ENCODE data around the gene FOCAD. TPM values are rescaled to one million over a fixed set of nuclear protein-coding genes. Genes with fewer than 3 reads are reported as not detected.

Gene FOCAD
- polyA plus RNA-seq, 10 donors: 14.8 to 21.1 (median 17.6) TPM

DNA sequence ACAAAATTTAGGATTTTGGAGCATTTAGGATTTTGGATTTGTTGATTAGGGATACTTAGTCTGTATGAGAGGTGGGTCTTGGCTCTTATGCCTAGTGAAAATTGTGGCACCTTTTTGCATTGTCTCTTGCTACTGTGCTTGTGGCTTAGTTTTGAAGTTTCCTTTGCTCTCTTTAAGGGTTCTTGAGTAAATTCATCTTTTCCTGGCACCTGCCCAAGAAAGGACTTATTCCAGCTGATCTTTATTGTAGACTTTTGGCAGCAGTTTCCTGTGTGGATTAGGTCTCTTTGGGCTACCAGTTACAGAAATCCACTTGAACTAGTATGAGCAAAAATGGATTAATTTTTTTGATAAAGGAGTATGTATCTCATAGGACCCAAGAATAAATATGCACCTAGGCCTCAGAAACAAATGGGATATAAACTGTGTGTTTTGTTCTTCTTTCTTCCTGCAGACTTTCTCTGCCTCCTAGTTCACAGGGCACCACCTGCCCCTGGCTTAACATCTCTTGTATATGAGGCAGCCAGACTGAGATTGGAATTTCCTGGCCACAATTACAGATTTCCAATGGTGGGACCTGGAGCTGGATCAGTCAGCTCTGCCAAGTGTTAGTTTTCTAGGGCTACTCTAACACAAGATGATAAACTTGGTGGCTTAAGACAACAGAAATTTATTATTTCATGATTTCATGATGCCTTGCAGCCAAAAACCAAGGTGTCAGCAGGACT lies 44.6 kb downstream of the FOCAD start:
- peak in 2 of 3 donors; percentile 10 to 21 for DNase-seq

- peak in 1 of 3 donors; percentile 11 for DNase-seq
Observed at GRCh38 chr9:20729523-20729922, 45.5 kb downstream of the FOCAD start.

- peak in 1 of 3 donors; percentile 7 for DNase-seq
Observed at GRCh38 chr9:20732118-20732517, 48.1 kb downstream of the FOCAD start.

DNA sequence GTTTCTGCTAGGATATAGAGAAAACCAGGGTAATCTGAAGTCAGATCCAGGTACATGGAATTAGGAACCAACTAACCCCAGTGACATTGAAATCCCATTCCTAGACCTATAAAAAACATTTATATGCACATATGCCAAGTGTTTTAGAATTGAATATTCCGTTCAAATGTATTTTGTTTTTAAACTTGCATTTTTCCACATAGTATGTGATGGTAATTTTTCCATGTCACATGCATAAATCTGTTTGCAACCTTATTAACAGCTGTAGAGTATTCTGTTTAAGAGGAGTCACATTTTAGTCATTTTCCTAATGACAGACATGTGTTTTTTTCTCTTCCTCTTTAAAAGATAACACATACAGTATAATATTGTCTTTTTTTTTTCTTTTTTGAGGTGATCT lies 50.2 kb downstream of the FOCAD start:
- DNase-seq: no peak

DNA sequence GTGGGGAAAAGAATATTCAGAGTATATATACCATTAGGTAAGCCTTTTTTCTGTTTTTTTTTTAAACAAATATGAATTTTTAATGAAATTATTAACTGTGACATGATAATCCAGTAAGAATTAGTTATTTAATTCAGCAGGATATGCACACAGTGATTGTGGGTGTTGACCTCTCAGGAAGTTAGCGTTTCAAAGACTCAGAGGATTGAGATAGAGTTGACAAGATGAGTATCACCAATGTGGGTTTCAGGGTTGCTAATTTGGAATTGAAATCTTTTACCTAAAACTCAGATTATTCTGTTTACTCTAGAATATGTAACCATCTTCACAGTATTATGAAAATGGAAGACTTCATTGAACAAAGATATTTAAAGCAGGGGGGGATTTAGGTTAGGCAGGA lies 56.2 kb downstream of the FOCAD start:
- DNase-seq: no peak

- no peak for DNase-seq
Observed at GRCh38 chr9:20740929-20741582, 57.0 kb downstream of the FOCAD start.

- no peak for DNase-seq
Observed at GRCh38 chr9:20742833-20743232, 58.8 kb downstream of the FOCAD start.

- peak in 2 of 3 donors; percentile 7 to 23 for DNase-seq
Observed at GRCh38 chr9:20744036-20744630, 60.1 kb downstream of the FOCAD start.

DNA sequence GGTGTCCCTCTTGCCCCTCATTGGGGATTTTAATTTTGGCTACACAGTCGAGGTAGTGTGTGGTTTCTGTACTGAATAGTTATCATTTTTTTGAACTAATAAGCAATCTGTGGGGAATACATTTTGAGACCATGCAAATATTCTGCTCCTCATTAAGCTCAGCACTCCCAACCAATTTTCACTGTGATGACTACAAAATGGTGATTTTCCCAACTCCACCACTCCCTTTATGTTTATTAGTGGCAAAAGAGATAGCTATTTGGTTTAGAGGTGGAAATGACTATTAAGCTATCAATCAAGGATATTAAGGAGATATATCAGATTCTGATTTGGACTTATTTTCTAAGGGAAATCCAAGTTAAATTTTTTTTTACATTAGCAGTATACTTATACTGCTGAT lies 62.9 kb downstream of the FOCAD start:
- no peak for DNase-seq

DNA sequence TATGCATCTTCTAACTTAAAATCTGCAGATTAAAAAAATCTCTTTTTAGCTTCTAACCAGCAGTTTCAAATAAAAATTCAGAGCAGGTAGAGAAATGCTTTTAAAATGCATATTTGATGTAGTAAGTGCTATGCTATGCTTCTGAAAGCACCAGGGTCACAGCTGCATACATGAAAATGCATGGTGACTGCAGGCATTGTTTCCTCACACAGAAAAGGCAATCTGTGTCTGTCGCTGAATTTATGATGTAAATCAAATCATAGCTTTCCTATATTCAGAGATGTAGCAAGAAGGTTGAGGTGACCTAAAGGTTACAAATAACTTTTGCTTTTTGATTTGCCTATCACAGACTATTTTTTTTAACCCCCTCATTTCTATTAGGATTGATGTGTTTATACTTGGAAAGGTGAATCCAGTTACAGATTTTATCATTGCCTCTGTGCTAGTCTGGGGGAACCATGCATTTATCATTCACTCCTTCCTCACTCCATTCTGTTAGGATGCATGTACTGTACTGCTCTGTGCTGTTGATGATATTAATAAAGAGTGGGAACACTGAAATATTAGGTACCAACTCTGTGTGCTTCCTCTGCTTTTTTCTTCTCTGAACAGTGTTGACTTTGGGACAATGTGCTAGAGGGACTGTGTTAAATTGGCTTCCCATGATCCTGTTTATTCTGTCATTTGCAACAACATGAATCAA lies 65.6 kb downstream of the FOCAD start:
- no peak for DNase-seq

DNA sequence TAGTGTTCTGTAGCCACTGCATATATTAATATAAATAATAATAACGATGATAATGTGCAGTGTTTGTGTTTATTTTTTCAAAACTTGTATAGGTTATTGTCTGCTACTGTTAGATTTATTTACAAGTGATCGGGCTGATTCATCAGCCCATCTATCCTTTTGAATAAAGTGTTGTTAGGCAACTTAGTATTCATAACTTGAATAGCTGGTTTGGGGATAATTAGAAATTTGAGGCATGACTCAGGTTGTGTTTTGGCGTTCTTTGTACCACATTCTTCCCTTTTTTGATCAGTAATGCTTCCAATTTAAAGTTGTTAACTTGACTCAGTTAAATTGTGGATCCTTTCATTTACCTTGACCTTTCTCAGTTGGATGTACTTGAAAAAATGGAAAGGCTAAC lies 69.7 kb downstream of the FOCAD start:
- no peak for DNase-seq

DNA sequence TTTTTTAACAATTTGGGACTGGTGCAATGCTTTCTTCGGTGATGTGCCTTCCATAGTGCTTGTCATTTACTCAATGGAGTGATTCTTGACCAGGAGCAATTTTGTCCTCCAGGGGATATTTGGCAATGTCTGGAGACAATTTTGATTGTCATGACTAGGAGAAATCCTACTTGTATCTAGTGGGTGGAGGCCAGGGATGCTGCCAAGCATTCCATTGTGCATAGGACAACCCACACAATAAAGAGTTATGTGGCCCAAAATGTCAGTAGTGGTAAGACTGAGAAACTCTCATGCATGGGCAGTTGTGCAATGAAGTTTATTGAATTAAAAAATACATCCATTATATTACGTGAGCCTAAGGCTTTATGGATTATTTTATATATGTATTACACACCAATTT lies 70.5 kb downstream of the FOCAD start:
- no peak for DNase-seq

GRCh38 chr9:20760246-20760891 lies 76.3 kb downstream of the FOCAD start:
- DNase-seq: no peak

DNA sequence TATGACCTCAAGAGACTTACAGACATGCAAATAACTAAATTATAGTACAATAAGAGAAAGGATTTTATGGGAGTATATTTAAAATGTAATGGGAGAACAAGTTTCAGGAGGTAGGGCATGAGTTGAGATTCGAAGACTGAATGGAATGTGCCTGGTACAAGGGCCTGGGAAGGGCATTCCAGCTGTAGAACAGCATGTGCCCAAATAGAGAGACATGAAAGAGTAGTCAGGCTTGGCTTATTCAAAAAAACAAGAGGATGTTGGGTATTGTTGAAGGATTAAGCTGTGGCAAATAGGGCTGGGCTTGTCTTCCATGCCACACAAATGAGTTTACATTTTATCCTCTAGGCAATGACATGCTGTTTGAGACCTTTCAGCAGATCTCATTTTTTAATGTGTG lies 86.9 kb downstream of the FOCAD start:
- DNase-seq: no peak

DNA sequence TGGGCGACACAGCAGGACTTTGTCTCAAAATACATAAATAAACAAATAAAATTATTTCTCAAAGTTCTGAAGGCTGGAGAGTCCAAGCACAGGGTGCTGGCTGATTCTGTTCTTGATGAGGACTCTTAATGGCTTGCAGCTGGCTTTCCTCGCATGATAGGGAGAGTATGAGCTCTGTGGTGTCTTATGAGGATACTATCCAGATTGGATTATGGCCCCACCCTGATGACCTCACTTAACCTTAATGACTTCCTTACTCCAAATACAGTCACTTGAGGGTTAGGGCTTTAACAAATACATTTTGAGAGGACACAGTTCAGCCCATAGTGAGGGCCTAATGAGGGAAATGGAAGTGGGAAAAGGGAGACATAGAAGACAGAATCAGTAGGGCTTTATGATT lies 87.7 kb downstream of the FOCAD start:
- no peak for DNase-seq

GRCh38 chr9:20775683-20776082 lies 91.6 kb downstream of the FOCAD start:
- no peak for DNase-seq

- no peak for DNase-seq
Observed at GRCh38 chr9:20781092-20781491, 97.0 kb downstream of the FOCAD start.

GRCh38 chr9:20782289-20782688 lies 98.2 kb downstream of the FOCAD start:
- DNase-seq: no peak

DNA sequence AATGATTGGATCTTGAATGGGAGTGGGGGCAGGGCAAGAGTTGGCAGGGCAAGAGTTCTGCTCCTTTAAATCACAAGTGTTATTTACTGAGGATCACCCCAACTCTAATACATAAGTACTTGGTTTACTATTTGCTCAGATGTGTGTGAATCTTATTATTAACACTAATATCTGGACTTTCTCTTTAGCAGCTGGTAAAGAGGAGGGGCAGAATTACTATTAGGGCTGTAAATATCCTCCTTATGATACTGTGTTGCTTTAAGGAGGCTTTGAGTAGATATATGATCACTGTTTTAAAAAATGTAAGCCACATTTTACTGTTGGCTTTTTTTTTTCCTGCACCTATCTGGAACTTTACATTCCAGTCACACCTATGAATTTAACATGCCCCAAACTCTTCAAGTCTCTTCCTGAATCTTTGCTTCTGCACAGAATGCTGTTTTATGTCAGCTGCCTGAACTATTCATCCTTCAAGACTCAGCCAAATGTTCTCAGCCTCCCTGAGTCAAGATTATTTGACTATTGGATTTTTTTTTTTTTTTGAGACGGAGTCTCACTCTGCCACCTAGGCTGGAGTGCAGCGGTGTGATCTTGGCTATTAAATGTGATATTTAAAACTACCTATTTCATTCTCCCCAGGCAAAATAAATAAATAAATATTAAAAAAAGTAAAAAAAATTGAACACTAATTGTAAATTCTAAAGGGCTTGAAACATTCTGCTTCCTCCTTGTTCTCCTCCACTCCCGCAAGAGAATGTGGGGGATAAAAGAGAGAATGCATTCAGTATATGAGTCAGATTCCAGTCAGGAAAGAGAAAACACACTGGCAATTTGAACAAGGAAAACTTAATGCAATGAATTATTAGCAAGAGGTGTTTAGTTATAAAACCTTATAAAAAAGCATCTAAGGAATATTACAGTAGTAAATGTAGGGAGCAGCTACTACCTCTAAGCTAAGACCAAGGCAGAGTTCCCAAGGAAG lies 99.3 kb downstream of the FOCAD start:
- DNase-seq: no peak

GRCh38 chr9:20784196-20784595 lies 100.1 kb downstream of the FOCAD start:
- no peak for DNase-seq

DNA sequence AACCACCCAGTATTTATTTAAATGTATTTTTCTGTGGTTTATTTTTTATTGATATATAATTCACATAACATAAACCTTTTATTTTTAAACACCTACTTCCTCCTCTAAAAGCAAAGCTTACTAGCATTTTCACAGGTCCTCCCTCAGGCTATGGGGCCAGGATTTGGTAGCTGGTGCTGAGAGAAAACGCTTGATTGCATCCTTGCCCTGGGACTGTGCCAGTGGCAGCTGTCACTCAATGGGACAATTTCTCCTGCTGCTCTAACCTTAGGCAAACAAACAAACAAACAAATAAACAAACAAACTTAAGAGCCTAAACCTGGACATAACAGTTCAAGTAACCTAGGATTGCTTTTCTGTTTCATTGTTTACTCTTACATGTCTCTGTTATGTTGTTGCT lies 102.7 kb downstream of the FOCAD start:
- no peak for DNase-seq
